ENCODE data around the gene TSEN15.

- TF ChIP-seq CTCF (conservative IDR thresholded peaks at IDR 0.05; ENCODE audit: low read depth in 2 of 2): no peak
- no peak for TF ChIP-seq EZH2phosphoT487 (IDR thresholded peaks at IDR 0.05; ENCODE audit: unreplicated experiment)
- TF ChIP-seq POLR2AphosphoS5 (IDR thresholded peaks at IDR 0.05; ENCODE audit: low read depth): no peak
- TF ChIP-seq NANOG (IDR thresholded peaks at IDR 0.05; ENCODE audit: borderline replicate concordance): no peak
- TF ChIP-seq EZH2 (IDR thresholded peaks at IDR 0.05; ENCODE audit: low read depth, unreplicated experiment): no peak
- TF ChIP-seq REST (IDR thresholded peaks at IDR 0.05; ENCODE audit: unreplicated experiment): no peak
- no peak for TF ChIP-seq ETS1 (IDR thresholded peaks at IDR 0.05)
- TF ChIP-seq JUNB (IDR thresholded peaks at IDR 0.05; ENCODE audit: unreplicated experiment): no peak
- TF ChIP-seq CREB1 (CRISPR knock-in tag; IDR thresholded peaks at IDR 0.05; ENCODE audit: low read depth): no peak
- no peak for TF ChIP-seq ZNF114 (CRISPR knock-in tag; IDR thresholded peaks at IDR 0.05)
- TF ChIP-seq STAT1 (IDR thresholded peaks at IDR 0.05; ENCODE audit: unreplicated experiment): no peak
Observed at GRCh38 chr1:184061396-184062003, 10.0 kb downstream of the TSEN15 start.

All from GM23338 (cell line).